GM12892 (cell line): ENCODE data around the gene HIKESHI.

ENCODE experiments used
- POLR2A ChIP-seq: IDR thresholded peaks from 2 replicates; pipeline ENCODE4 v1.6.1; 2011; ENCODE audit warnings: low read depth, low read length, control low read depth
- POLR2AphosphoS5 ChIP-seq: IDR thresholded peaks from 2 replicates; pipeline ENCODE4 v1.6.1; 2011; ENCODE audit warnings: low read depth, low read length, control low read depth
- TAF1 ChIP-seq: IDR thresholded peaks from 2 replicates; pipeline ENCODE4 v1.6.1; 2011; ENCODE audit warnings: low read depth, mild to moderate bottlenecking, control low read depth, low read length, borderline replicate concordance

DNA sequence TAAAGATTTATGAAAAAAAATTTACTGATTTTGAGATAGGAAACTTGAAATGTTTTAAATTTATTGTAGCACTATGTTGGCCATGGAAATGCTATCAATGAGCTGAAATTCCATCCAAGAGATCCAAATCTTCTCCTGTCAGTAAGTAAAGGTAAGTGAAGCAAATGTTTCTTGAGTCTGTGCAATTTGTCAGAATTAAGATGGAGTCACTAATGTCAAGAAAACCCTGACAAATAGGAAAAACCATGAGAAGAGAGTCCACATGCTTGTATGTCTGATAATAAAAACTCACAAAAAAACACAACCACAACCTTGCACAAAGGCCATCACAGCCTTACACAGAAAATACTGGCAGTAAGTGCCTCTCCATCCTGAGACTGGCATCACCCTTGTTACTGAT, 44.6 kb upstream of the HIKESHI start:
- no peak for TF ChIP-seq POLR2AphosphoS5
- no peak for TF ChIP-seq POLR2A
- no peak for TF ChIP-seq TAF1
